T-helper 17 cell (primary cell): ENCODE data around the gene ADAMTS20. TPM values are rescaled to one million over a fixed set of nuclear protein-coding genes. Genes with fewer than 3 reads are reported as not detected.
A peak's percentile ranks its signal among the peaks of the same experiment; 100 is the strongest.

Source experiments
- ATAC-seq: fragments of 150-1000 bp; cut with Tn5 transposase; 2 replicates; pipeline ENCODE4 v1.10.0; 2021; ENCODE audit warnings: mild to moderate bottlenecking, moderate library complexity
- DNase-seq, 3 donors: peaks; one replicate each; pipeline versions ENCODE4 v3.0.0 to v3.0.0-alpha.2; 2020 to 2021
- H3K9me3 ChIP-seq: one replicate; pipeline ENCODE4 v1.7.0; 2013; ENCODE audit warnings: low read length, mild to moderate bottlenecking; ENCODE audit not compliant: control insufficient read depth, poor library complexity, severe bottlenecking
- H3K27ac Mint-ChIP-seq: one replicate; pipeline ENCODE4 v1.8.0; 2022; ENCODE audit warnings: mild to moderate bottlenecking, moderate library complexity, mixed read lengths
- H3K27me3 Mint-ChIP-seq: one replicate; pipeline ENCODE4 v1.8.0; 2022; ENCODE audit warnings: mixed read lengths
- H3K36me3 Mint-ChIP-seq: one replicate; pipeline ENCODE4 v1.8.0; 2022; ENCODE audit warnings: low read depth, mixed read lengths
- H3K4me1 Mint-ChIP-seq: one replicate; pipeline ENCODE4 v1.8.0; 2022; ENCODE audit warnings: mild to moderate bottlenecking, mixed read lengths
- H3K4me3 Mint-ChIP-seq: one replicate; pipeline ENCODE4 v1.8.0; 2022; ENCODE audit warnings: mild to moderate bottlenecking, moderate library complexity, mixed read lengths
- total RNA-seq, 4 donors: library from RNA in 2 of 4; stranded (reverse) in 2 of 4; gene quantifications; one replicate each; pipeline ENCODE4 v1.2.3 and lab custom pipeline; 2022 to 2026

ADAMTS20 gene
- total RNA-seq, 2 donors from 2014 or later, result not detected

- no peaks in the 10 kb centered on the region for H3K9me3 ChIP-seq
- H3K4me3 Mint-ChIP-seq, result no peak overlapping the region
- H3K36me3 Mint-ChIP-seq, result no peaks in the 10 kb centered on the region
- no peak for DNase-seq
- no peak overlapping the region for H3K27ac Mint-ChIP-seq
- H3K4me1 Mint-ChIP-seq, result no peaks in the 10 kb centered on the region
- H3K27me3 Mint-ChIP-seq, result no peaks in the 10 kb centered on the region
- no peak for ATAC-seq
Measured at GRCh38 chr12:43338848-43339526, 213.0 kb downstream of the ADAMTS20 start.

GRCh38 chr12:43337571-43338444 is 214.2 kb downstream of the ADAMTS20 start:
- H3K36me3 Mint-ChIP-seq, result no peaks in the 10 kb centered on the region
- no peak overlapping the region for H3K27ac Mint-ChIP-seq
- ATAC-seq (no peak), DNase-seq (no peak)
- H3K4me1 Mint-ChIP-seq, result no peaks in the 10 kb centered on the region
- H3K27me3 Mint-ChIP-seq, result no peaks in the 10 kb centered on the region
- no peaks in the 10 kb centered on the region for H3K9me3 ChIP-seq
- no peak overlapping the region for H3K4me3 Mint-ChIP-seq

GRCh38 chr12:43336962-43337555 is 214.9 kb downstream of the ADAMTS20 start:
- no peak for DNase-seq
- H3K36me3 Mint-ChIP-seq, result no peaks in the 10 kb centered on the region
- no peaks in the 10 kb centered on the region for H3K27me3 Mint-ChIP-seq
- H3K9me3 ChIP-seq, result no peaks in the 10 kb centered on the region
- H3K4me3 Mint-ChIP-seq, result no peak overlapping the region
- H3K4me1 Mint-ChIP-seq, result no peaks in the 10 kb centered on the region
- H3K27ac Mint-ChIP-seq, result no peak overlapping the region
- no peak for ATAC-seq

GRCh38 chr12:43333644-43334043 is 218.4 kb downstream of the ADAMTS20 start:
- Mint-ChIP-seq H3K27ac (no peak overlapping the region), H3K4me3 (no peak overlapping the region), H3K36me3 (no peaks in the 10 kb centered on the region), H3K27me3 (no peaks in the 10 kb centered on the region), H3K4me1 (no peaks in the 10 kb centered on the region)
- H3K9me3 ChIP-seq, result no peaks in the 10 kb centered on the region
- no peak for ATAC-seq
- no peak for DNase-seq

GRCh38 chr12:43332977-43333640 is 218.9 kb downstream of the ADAMTS20 start:
- Mint-ChIP-seq H3K4me1 (no peaks in the 10 kb centered on the region), H3K27me3 (no peaks in the 10 kb centered on the region), H3K36me3 (no peaks in the 10 kb centered on the region), H3K27ac (no peak overlapping the region), H3K4me3 (no peak overlapping the region)
- no peak for DNase-seq
- no peak for ATAC-seq
- no peaks in the 10 kb centered on the region for H3K9me3 ChIP-seq

- Mint-ChIP-seq H3K4me3 (no peak overlapping the region), H3K27ac (no peak overlapping the region), H3K36me3 (no peaks in the 10 kb centered on the region), H3K27me3 (no peaks in the 10 kb centered on the region), H3K4me1 (no peaks in the 10 kb centered on the region)
- DNase-seq (no peak), ATAC-seq (no peak)
- no peaks in the 10 kb centered on the region for H3K9me3 ChIP-seq
Measured at GRCh38 chr12:43331935-43332334, 220.1 kb downstream of the ADAMTS20 start.

- H3K9me3 ChIP-seq, result no peaks in the 10 kb centered on the region
- no peaks in the 10 kb centered on the region for H3K27me3 Mint-ChIP-seq
- H3K4me1 Mint-ChIP-seq, result no peaks in the 10 kb centered on the region
- no peaks in the 10 kb centered on the region for H3K36me3 Mint-ChIP-seq
- no peak overlapping the region for H3K27ac Mint-ChIP-seq
- H3K4me3 Mint-ChIP-seq, result no peak overlapping the region
- ATAC-seq, result no peak
- no peak for DNase-seq
Measured at GRCh38 chr12:43329375-43329774, 222.6 kb downstream of the ADAMTS20 start.

GRCh38 chr12:43325786-43326185 is 226.2 kb downstream of the ADAMTS20 start:
- H3K36me3 Mint-ChIP-seq, result no peaks in the 10 kb centered on the region
- no peaks in the 10 kb centered on the region for H3K4me1 Mint-ChIP-seq
- H3K27me3 Mint-ChIP-seq, result no peaks in the 10 kb centered on the region
- H3K4me3 Mint-ChIP-seq, result no peak overlapping the region
- no peak overlapping the region for H3K27ac Mint-ChIP-seq
- ATAC-seq (no peak), DNase-seq (no peak)
- no peaks in the 10 kb centered on the region for H3K9me3 ChIP-seq

GRCh38 chr12:43320281-43320680 is 231.7 kb downstream of the ADAMTS20 start:
- DNase-seq, result no peak
- H3K9me3 ChIP-seq, result no peaks in the 10 kb centered on the region
- Mint-ChIP-seq H3K27ac (no peak overlapping the region), H3K4me3 (no peak overlapping the region), H3K4me1 (no peaks in the 10 kb centered on the region), H3K36me3 (no peaks in the 10 kb centered on the region), H3K27me3 (no peaks in the 10 kb centered on the region)
- no peak for ATAC-seq

GRCh38 chr12:43318021-43318420 is 234.0 kb downstream of the ADAMTS20 start:
- Mint-ChIP-seq H3K36me3 (no peaks in the 10 kb centered on the region), H3K27ac (no peak overlapping the region), H3K4me3 (no peak overlapping the region), H3K4me1 (no peaks in the 10 kb centered on the region), H3K27me3 (no peaks in the 10 kb centered on the region)
- no peaks in the 10 kb centered on the region for H3K9me3 ChIP-seq
- DNase-seq (no peak), ATAC-seq (no peak)

- Mint-ChIP-seq H3K27ac (no peak overlapping the region), H3K4me3 (no peak overlapping the region), H3K4me1 (no peaks in the 10 kb centered on the region), H3K36me3 (no peaks in the 10 kb centered on the region), H3K27me3 (no peaks in the 10 kb centered on the region)
- no peak for DNase-seq
- no peak for ATAC-seq
- no peaks in the 10 kb centered on the region for H3K9me3 ChIP-seq
Measured at GRCh38 chr12:43317156-43317555, 234.8 kb downstream of the ADAMTS20 start.

GRCh38 chr12:43316520-43316919 is 235.5 kb downstream of the ADAMTS20 start:
- Mint-ChIP-seq H3K27ac (no peak overlapping the region), H3K27me3 (no peaks in the 10 kb centered on the region), H3K36me3 (no peaks in the 10 kb centered on the region), H3K4me1 (no peaks in the 10 kb centered on the region), H3K4me3 (no peak overlapping the region)
- H3K9me3 ChIP-seq, result no peaks in the 10 kb centered on the region
- DNase-seq (no peak), ATAC-seq (no peak)

GRCh38 chr12:43315961-43316360 is 236.0 kb downstream of the ADAMTS20 start:
- Mint-ChIP-seq H3K27me3 (no peaks in the 10 kb centered on the region), H3K36me3 (no peaks in the 10 kb centered on the region), H3K4me3 (peak overlapping the region; percentile 12), H3K4me1 (no peaks in the 10 kb centered on the region), H3K27ac (no peak overlapping the region)
- H3K9me3 ChIP-seq, result no peaks in the 10 kb centered on the region
- ATAC-seq, result no peak
- DNase-seq, result no peak
